Lung (tissue), 12 donors: ENCODE results near the gene ADAMTS14. TPM values are rescaled to one million over a fixed set of nuclear protein-coding genes. Genes with fewer than 3 reads are reported as not detected.
A peak's percentile ranks its signal among the peaks of the same experiment; 100 is the strongest.

ENCODE experiments used
- ATAC-seq: fragments of 200-7000 bp; cut with Tn5 transposase; one replicate; pipeline ENCODE4 v1.9.1; 2020; ENCODE audit warnings: moderate number of reproducible peaks; ENCODE audit not compliant: insufficient read depth, low FRiP score
- DNase-seq, 3 donors: peaks; one replicate each; pipeline ENCODE4 v3.0.0-alpha.2; 2013 to 2017
- H3K27ac ChIP-seq, 2 donors: one replicate each; pipeline ENCODE4 v1.5.1; 2013; ENCODE audit warnings: mild to moderate bottlenecking in 2 of 2, moderate library complexity in 2 of 2, control low read depth in 1 of 2, inconsistent platforms in 1 of 2, low read depth in 1 of 2, low read length in 1 of 2
- H3K27me3 ChIP-seq, 3 donors: one replicate each; pipeline ENCODE4 v1.5.1; 2013; ENCODE audit warnings: low read length in 2 of 3; ENCODE audit not compliant: control insufficient read depth in 3 of 3, insufficient read depth in 3 of 3
- H3K36me3 ChIP-seq, 4 donors: one replicate each; pipeline ENCODE4 v1.5.1; 2013; ENCODE audit warnings: low read length in 4 of 4, mild to moderate bottlenecking in 1 of 4, moderate library complexity in 1 of 4; ENCODE audit not compliant: control insufficient read depth in 4 of 4, insufficient read depth in 4 of 4
- H3K4me1 ChIP-seq, 5 donors: one replicate each; pipeline ENCODE4 v1.5.1; 2013; ENCODE audit warnings: low read length in 5 of 5, mild to moderate bottlenecking in 2 of 5, moderate library complexity in 1 of 5; ENCODE audit not compliant: control insufficient read depth in 5 of 5, insufficient read depth in 5 of 5
- H3K4me3 ChIP-seq: one replicate; pipeline ENCODE4 v1.5.1; 2013; ENCODE audit warnings: mild to moderate bottlenecking, control low read depth, moderate library complexity
- H3K9ac ChIP-seq, 2 donors: one replicate each; pipeline ENCODE4 v1.5.1; 2013; ENCODE audit warnings: low read length in 2 of 2, control low read depth in 1 of 2; ENCODE audit not compliant: insufficient read depth in 1 of 2
- H3K9me3 ChIP-seq, 4 donors: one replicate each; pipeline ENCODE4 v1.5.1; 2013; ENCODE audit warnings: low read length in 3 of 4, mild to moderate bottlenecking in 1 of 4, moderate library complexity in 1 of 4; ENCODE audit not compliant: control insufficient read depth in 4 of 4, insufficient read depth in 3 of 4
- WGBS, 2 donors: extraction: QIAGEN DNeasy Blood & Tissue Kit; methylation state at CpG; one replicate each; pipeline ENCODE4 v1.1.7; 2013; 5-methylcytosine and 5-hydroxymethylcytosine counted together
- polyA plus RNA-seq, 2 donors: library from polyadenylated mRNA; stranded (reverse); fragments of 200-250 nt; gene quantifications; one replicate each; pipeline ENCODE4 v1.2.1, GENCODE V29; 2013
- total RNA-seq, 2 donors: library from RNA; depleted of rRNA in 1 of 2; stranded (reverse); fragments of >200 nt in 1 of 2; gene quantifications; one replicate each; pipeline ENCODE4 v1.2.1, GENCODE V29; 2014 to 2021
- TF ChIP-seq, protein P1 (sequence below): IDR thresholded peaks from 2 replicates; pipeline ENCODE4 v1.5.1; 2012; ENCODE audit warnings: mild to moderate bottlenecking; ENCODE audit errors: control extremely low read depth, extremely low read depth
- donor health status: control.
- donor health status: control.
- donor health status: Bipolar disorder and iron deficiency.
- donor health status: healthy.
- donor health status: DM: yes; HTN: yes; CAD: no.

ADAMTS14 gene
- total and polyA plus RNA-seq, 4 donors: 0.47 to 3.9 (median 1.2) TPM

DNA sequence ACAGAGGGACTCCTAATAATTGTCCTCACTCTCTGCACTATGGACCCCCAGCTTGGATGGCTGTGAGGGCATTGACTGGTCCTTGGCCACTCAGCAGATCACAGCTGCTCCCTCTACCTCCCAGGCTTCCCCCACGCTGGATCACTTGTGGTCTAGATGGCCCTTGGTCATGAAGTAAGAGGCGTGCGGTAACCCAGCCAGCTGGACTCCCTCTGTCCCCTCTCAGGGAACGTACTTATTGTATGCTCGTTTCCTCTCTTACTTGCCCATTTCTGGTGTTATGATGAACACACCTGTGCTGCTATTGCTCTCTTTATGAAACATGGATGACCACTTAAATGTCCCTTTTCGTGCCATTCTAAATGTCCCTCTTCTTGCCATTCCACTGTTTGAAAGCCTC is 19.3 kb downstream of the ADAMTS14 start:
- peaks cover 0 to 36% (median 11%) of the 10 kb centered on the region in 5 donors for H3K4me1 ChIP-seq
- H3K9ac ChIP-seq: no peak overlapping the region
- ATAC-seq (no peak), DNase-seq (no peak)
- no peaks in the 10 kb centered on the region for H3K36me3 ChIP-seq
- TF ChIP-seq, protein P1, sequence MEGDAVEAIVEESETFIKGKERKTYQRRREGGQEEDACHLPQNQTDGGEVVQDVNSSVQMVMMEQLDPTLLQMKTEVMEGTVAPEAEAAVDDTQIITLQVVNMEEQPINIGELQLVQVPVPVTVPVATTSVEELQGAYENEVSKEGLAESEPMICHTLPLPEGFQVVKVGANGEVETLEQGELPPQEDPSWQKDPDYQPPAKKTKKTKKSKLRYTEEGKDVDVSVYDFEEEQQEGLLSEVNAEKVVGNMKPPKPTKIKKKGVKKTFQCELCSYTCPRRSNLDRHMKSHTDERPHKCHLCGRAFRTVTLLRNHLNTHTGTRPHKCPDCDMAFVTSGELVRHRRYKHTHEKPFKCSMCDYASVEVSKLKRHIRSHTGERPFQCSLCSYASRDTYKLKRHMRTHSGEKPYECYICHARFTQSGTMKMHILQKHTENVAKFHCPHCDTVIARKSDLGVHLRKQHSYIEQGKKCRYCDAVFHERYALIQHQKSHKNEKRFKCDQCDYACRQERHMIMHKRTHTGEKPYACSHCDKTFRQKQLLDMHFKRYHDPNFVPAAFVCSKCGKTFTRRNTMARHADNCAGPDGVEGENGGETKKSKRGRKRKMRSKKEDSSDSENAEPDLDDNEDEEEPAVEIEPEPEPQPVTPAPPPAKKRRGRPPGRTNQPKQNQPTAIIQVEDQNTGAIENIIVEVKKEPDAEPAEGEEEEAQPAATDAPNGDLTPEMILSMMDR: no peak
- 79 to 82% methylated on average over 6 of the region's 6 CpGs for WGBS, 2 donors
- no peaks in the 10 kb centered on the region for H3K27me3 ChIP-seq
- H3K9me3 ChIP-seq: no peaks in the 10 kb centered on the region
- H3K27ac ChIP-seq: no peak overlapping the region
- no peak overlapping the region for H3K4me3 ChIP-seq

DNA sequence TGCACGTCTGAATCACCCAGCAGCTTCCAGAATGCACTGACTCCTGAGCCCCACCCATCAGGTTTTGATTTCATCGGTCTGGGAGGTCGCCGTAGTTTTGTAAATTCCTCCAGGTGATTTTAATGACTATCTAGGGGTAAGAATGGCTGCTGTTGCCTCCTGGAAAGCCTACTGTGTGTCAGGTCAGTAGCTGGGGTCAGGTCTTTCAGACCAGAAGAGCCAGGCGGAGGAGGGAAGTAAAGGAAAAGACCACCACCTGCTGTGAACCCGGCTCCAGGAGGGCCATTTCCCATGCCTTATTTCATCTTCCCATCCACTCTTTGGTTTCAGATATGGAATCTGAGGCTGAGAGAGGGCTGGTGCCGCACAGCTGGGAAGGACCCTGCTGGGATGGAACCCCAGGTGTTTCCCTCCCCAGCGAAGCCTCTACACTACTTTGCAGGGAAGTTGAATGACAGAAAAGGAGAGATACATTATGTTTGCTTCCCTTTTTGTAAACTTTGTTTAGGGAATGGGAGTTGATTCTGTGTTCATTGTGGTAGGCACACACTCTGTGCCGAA is 19.8 kb downstream of the ADAMTS14 start:
- WGBS, 2 donors: 61 to 67% methylated on average over 9 of the region's 9 CpGs
- no peak for ATAC-seq
- TF ChIP-seq, protein P1: no peak
- no peak overlapping the region for H3K4me3 ChIP-seq
- H3K9me3 ChIP-seq: no peaks in the 10 kb centered on the region
- H3K4me1 ChIP-seq: peaks cover 0 to 36% (median 11%) of the 10 kb centered on the region in 5 donors
- no peak overlapping the region for H3K9ac ChIP-seq
- no peaks in the 10 kb centered on the region for H3K36me3 ChIP-seq
- no peak for DNase-seq
- H3K27me3 ChIP-seq: no peaks in the 10 kb centered on the region
- H3K27ac ChIP-seq: no peak overlapping the region

DNA sequence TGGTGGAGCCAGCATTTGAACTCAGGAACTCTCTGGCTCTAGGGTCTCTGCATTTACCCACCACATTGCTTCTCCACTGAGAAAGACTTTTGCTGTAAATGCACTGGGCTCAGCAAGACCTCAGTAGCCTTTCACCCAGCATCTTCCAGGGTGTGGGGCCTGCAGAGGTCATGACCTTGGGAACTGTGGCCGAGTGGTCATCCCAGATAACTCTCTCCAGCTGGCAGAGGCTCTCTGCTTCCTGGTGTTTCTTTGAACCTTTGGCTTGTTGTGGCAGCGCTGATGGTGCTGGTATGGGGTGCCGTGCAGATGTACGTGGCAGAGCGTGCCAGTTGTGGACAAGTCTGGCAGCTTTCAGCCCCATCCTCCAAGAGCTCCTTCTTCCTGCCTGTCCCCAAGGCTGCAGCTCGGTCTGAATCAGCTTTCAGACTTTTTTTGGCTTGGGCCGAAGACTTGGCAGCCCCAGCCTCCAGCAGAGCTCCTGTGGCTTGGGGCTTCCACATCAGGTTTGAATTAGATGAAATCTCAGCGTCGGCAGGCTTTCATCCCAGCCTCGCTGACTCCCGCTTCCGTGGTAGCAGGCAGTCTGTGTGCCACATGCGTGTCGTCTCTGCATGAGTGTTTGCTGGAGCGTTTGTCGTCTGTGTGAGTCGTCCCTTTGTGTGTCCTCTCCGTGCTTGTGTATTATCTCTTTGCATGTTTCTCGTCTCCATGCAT is 21.5 kb downstream of the ADAMTS14 start:
- no peak for ATAC-seq
- Histone ChIP-seq H3K27ac (no peak overlapping the region), H3K9ac (no peak overlapping the region), H3K4me1 (peaks cover 0 to 49% (median 11%) of the 10 kb centered on the region in 5 donors), H3K36me3 (no peaks in the 10 kb centered on the region), H3K4me3 (no peak overlapping the region), H3K27me3 (no peaks in the 10 kb centered on the region), H3K9me3 (no peaks in the 10 kb centered on the region)
- TF ChIP-seq, protein P1: no peak
- 75 to 85% methylated on average over 19 of the region's 19 CpGs for WGBS, 2 donors
- peak; percentile 73 to 89 (median 80) for DNase-seq
